HFFc6 (cell line): ENCODE results near the gene TCERG1L. TPM values are rescaled to one million over a fixed set of nuclear protein-coding genes. Genes with fewer than 3 reads are reported as not detected.

Source experiments
- DNase-seq: peaks from one replicate; pipeline ENCODE4 v3.0.0-alpha.2; 2018
- H3K27ac Mint-ChIP-seq: 2 replicates; pipeline ENCODE4 v1.8.0; 2020; ENCODE audit warnings: mild to moderate bottlenecking, mixed read lengths
- H3K27me3 Mint-ChIP-seq: 2 replicates; pipeline ENCODE4 v1.8.0; 2021; ENCODE audit warnings: mild to moderate bottlenecking, moderate library complexity, mixed read lengths; ENCODE audit not compliant: insufficient read depth
- H3K36me3 Mint-ChIP-seq: 2 replicates; pipeline ENCODE4 v1.8.0; 2021; ENCODE audit warnings: low read depth, mixed read lengths
- H3K4me1 Mint-ChIP-seq: 2 replicates; pipeline ENCODE4 v1.8.0; 2020; ENCODE audit warnings: low read depth, mixed read lengths
- H3K4me3 Mint-ChIP-seq: 2 replicates; pipeline ENCODE4 v1.8.0; 2020; ENCODE audit warnings: mild to moderate bottlenecking, moderate library complexity, mixed read lengths
- H3K9me3 Mint-ChIP-seq: 2 replicates; pipeline ENCODE4 v1.8.0; 2020; ENCODE audit warnings: mild to moderate bottlenecking, mixed read lengths
- total RNA-seq, 6 experiments: library from RNA; stranded (reverse); fragmentation: NEBNext Ultra II Directional; extraction: Animal tissue kit (Norgen Biotek cat#: 25700); gene quantifications; 2 replicates in 1 of 6; 3 replicates in 5 of 6; pipeline ENCODE4 v1.2.3, GENCODE V29; 2021
- TF ChIP-seq, protein P1 (sequence below): fragments of 200-600 bp; sonication (generic); IDR thresholded peaks from 2 replicates; pipeline ENCODE4 v1.5.0; 2021; ENCODE audit warnings: antibody characterized with exemption, mild to moderate bottlenecking

TCERG1L gene
- total RNA-seq, 6 experiments from 2014 or later = 0.09 TPM; not detected in 5

DNA sequence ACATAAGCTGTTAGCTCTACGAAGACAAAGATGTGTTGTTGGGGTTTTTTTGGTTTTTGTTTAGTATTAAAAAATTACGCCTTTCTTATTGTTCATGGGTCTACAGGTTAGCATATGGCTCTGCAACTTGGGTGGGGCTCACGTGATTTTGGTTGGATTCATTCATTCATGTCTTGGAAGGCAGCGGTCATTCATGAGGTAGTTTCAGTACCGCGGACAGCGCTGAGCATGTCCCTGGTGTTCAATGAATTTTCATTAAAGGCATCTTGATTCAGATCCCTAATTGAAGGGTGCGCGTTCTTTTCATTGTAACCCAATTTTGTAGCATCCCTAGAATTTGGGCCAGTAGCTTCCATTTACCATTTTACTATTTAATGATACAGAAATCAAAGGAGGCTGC lies 42.9 kb upstream of the TCERG1L start:
- no peak for DNase-seq
- H3K27me3 Mint-ChIP-seq = no peaks in the 10 kb centered on the region
- no peak overlapping the region for H3K4me3 Mint-ChIP-seq
- TF ChIP-seq, protein P1, sequence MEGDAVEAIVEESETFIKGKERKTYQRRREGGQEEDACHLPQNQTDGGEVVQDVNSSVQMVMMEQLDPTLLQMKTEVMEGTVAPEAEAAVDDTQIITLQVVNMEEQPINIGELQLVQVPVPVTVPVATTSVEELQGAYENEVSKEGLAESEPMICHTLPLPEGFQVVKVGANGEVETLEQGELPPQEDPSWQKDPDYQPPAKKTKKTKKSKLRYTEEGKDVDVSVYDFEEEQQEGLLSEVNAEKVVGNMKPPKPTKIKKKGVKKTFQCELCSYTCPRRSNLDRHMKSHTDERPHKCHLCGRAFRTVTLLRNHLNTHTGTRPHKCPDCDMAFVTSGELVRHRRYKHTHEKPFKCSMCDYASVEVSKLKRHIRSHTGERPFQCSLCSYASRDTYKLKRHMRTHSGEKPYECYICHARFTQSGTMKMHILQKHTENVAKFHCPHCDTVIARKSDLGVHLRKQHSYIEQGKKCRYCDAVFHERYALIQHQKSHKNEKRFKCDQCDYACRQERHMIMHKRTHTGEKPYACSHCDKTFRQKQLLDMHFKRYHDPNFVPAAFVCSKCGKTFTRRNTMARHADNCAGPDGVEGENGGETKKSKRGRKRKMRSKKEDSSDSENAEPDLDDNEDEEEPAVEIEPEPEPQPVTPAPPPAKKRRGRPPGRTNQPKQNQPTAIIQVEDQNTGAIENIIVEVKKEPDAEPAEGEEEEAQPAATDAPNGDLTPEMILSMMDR = no peak
- H3K4me1 Mint-ChIP-seq = no peaks in the 10 kb centered on the region
- no peak overlapping the region for H3K27ac Mint-ChIP-seq
- H3K36me3 Mint-ChIP-seq = peaks cover 10% of the 10 kb centered on the region
- peaks cover 63% of the 10 kb centered on the region for H3K9me3 Mint-ChIP-seq

DNA sequence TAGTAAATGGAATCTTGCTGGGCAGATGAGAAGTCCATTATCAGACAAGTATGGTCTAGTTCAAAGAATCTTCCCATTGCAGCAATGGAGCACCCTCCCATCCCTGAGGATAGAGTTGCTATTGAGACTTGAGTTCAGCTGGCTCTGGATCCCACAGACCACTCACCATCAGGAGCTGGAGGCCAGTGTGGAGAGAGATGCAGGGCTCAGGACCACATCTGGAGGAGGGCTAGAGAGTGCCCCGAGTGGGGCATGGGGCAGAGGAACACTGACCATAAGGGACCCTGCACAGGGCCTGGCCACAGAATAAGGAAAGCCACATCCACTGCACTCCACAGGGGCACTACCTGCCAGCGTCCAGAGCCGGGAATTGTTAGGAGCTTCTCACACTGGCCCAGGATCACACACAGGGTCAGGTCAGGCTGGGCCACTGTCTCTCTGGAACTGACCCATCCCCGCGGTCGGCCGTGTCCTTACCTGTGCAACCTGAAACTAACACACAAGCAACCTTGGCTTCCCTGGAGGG lies 41.3 kb upstream of the TCERG1L start:
- Mint-ChIP-seq H3K36me3 (peaks cover 10% of the 10 kb centered on the region; the same call in 1 of the 2 replicates), H3K27ac (no peak overlapping the region), H3K27me3 (peaks cover 2% of the 10 kb centered on the region; the same call in 1 of the 2 replicates), H3K4me3 (no peak overlapping the region), H3K9me3 (peaks cover 62% of the 10 kb centered on the region), H3K4me1 (no peaks in the 10 kb centered on the region)
- TF ChIP-seq, protein P1 = no peak
- no peak for DNase-seq

DNA sequence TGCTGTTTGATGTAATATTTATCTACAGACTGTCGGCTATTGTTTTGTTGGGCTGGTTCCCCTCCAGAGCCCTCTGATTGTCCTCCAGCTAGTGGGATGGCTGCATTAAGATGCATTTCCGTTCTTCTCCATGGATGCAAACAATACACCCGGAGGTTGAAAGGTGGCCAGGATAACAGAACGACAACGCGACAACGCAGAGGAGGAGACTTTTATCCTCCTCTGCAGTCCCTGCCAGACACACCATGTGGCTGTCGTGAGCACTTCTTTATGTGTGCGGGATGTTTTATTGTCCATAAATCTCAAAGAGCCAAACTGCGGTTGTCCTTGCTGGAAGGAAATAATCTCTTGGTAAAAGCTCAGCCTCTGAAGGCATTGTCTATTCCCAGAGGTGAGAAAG lies 39.1 kb upstream of the TCERG1L start:
- peaks cover 3% of the 10 kb centered on the region; the same call in 1 of the 2 replicates for H3K27me3 Mint-ChIP-seq
- no peak overlapping the region for H3K27ac Mint-ChIP-seq
- no peak overlapping the region for H3K4me3 Mint-ChIP-seq
- H3K36me3 Mint-ChIP-seq = peaks cover 10% of the 10 kb centered on the region; the same call in 1 of the 2 replicates
- no peaks in the 10 kb centered on the region for H3K4me1 Mint-ChIP-seq
- no peak for DNase-seq
- peaks cover 70% of the 10 kb centered on the region for H3K9me3 Mint-ChIP-seq
- TF ChIP-seq, protein P1 = no peak

DNA sequence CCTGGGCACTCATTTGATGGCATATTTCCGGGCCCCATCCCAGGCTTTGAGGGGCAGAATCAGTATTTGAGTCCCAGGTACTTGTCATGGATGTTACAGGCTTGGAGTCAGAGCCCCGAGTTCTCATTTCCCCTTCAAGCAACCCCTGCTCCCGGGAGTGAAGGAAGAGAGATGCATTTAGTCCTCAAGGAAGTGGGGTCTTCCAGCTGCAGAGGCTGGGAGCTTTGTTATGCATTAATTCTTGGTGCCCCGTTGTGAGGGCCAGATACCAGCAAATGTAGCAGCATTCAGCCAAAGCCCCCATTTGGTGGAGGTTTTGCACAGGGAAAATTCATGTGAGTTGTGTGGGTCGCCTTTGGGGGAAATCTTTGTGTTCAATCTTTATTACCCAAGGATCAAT lies 38.7 kb upstream of the TCERG1L start:
- Mint-ChIP-seq H3K4me1 (no peaks in the 10 kb centered on the region), H3K27ac (no peak overlapping the region), H3K36me3 (peaks cover 10% of the 10 kb centered on the region; the same call in 1 of the 2 replicates), H3K4me3 (no peak overlapping the region), H3K27me3 (peaks cover 3% of the 10 kb centered on the region; the same call in 1 of the 2 replicates), H3K9me3 (peaks cover 68% of the 10 kb centered on the region)
- no peak for DNase-seq
- TF ChIP-seq, protein P1 = no peak

DNA sequence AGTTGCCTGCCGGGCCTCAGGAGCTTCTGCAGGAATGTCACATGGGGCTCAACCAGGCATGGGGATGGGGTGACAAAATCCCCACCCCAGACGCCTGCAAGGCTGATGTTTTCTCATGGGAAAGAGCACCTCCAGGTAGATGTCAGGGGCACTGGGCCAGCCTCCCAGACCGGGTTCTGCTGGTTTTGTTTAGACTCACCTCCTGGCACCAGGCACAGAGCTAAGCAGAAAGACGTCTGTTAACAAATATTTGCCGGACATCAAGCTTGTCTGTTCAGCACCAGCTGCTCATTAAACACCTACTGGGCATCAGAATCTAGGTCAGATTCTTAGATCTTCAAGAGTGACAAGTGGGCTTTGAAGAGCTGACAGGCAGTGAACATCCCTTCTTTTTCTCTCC lies 34.9 kb upstream of the TCERG1L start:
- DNase-seq = no peak
- peaks cover 7% of the 10 kb centered on the region; the same call in 1 of the 2 replicates for H3K27me3 Mint-ChIP-seq
- H3K9me3 Mint-ChIP-seq = peaks cover 80% of the 10 kb centered on the region
- no peak overlapping the region for H3K4me3 Mint-ChIP-seq
- TF ChIP-seq, protein P1 = no peak
- no peak overlapping the region for H3K27ac Mint-ChIP-seq
- H3K4me1 Mint-ChIP-seq = no peaks in the 10 kb centered on the region
- peaks cover 5% of the 10 kb centered on the region for H3K36me3 Mint-ChIP-seq
